ENCODE results near the gene TOR1A.

Gene TOR1A

GRCh38 chr9:129858167-129858962, 34.4 kb upstream of the TOR1A start:
- TF ChIP-seq CTCF (IDR thresholded peaks at IDR 0.05), result no peak

- no peak for TF ChIP-seq CTCF (IDR thresholded peaks at IDR 0.05)
These were observed 33.3 kb upstream of the TOR1A start for GRCh38 chr9:129857207-129857606.

- no peak for TF ChIP-seq CTCF (IDR thresholded peaks at IDR 0.05)
These were observed 30.7 kb upstream of the TOR1A start for GRCh38 chr9:129854588-129855110.

- no peak for TF ChIP-seq CTCF (IDR thresholded peaks at IDR 0.05)
These were observed 29.7 kb upstream of the TOR1A start for GRCh38 chr9:129853614-129854013.

GRCh38 chr9:129852579-129852978, 28.6 kb upstream of the TOR1A start:
- no peak for TF ChIP-seq CTCF (IDR thresholded peaks at IDR 0.05)

GRCh38 chr9:129851821-129852220, 27.9 kb upstream of the TOR1A start:
- TF ChIP-seq CTCF (IDR thresholded peaks at IDR 0.05), result no peak

- TF ChIP-seq CTCF (IDR thresholded peaks at IDR 0.05), result no peak
These were observed 27.1 kb upstream of the TOR1A start for GRCh38 chr9:129850821-129851550.

All from LNCAP (cell line).